Astrocyte of the spinal cord (primary cell): Measurements from ENCODE around the gene SMIM28.

Experiments used
- DNase-seq: peaks from one replicate; pipeline ENCODE4 v3.0.0; 2011; ENCODE audit warnings: low read depth, low spot score
- H3K4me3 ChIP-seq: 2 replicates; pipeline ENCODE4 v1.5.1; 2011; ENCODE audit warnings: low read depth, mild to moderate bottlenecking, low read length, moderate library complexity
- in situ Hi-C: cut with HindIII; loops from 2 replicates; pipeline ENCODE4 v1.10.0; 2017; ENCODE audit warnings: low sequenced_read_pairs
- TF ChIP-seq, protein P1 (sequence below): IDR thresholded peaks from 2 replicates; pipeline ENCODE4 v1.5.1; 2012; ENCODE audit warnings: low read depth, mild to moderate bottlenecking, low read length, inconsistent platforms

SMIM28 gene

DNA sequence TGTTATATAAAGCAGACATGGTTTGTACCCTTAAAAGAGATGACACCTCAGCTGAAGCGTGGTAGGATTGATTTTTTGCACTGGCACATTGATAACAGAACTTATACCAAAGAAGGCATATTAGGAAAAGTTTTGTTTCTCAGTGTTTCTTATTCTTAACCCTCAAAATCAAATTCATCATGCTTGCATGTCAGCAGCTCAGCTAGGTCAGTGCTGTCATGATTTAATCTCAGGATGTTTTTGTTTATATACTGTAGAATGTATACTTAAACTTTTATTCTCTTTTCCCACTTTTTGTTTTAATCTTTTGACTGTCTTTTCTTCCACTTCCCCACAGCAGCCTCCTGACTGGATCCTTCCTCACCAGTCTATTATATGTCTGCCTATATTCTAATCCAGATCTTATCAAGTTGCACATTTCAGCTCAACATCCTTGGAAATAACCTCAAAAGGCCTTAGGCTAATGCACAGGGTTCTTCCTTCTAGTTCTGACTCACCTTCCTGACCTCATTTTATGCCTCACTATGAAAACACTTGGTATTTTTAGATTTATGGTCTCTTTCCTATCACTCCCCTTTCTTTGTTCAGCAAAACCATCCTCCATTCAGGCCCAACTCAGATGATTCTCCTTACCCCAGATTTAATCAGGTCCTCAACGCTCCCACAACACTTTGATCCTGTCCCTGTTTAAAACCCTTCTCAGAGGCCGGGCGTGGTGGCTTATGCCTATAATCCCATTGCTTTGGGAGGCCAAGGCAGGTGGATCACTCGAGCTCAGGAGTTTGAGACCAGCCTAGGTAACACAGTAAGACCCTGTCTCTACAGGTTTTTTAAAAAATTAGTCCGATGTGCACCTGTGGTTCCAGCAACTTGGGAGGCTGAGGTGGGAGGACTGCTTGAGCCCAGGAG is 33.5 kb downstream of the SMIM28 start:
- in situ Hi-C loops: no loop called here
- DNase-seq: peak; percentile 50
- TF ChIP-seq, protein P1, sequence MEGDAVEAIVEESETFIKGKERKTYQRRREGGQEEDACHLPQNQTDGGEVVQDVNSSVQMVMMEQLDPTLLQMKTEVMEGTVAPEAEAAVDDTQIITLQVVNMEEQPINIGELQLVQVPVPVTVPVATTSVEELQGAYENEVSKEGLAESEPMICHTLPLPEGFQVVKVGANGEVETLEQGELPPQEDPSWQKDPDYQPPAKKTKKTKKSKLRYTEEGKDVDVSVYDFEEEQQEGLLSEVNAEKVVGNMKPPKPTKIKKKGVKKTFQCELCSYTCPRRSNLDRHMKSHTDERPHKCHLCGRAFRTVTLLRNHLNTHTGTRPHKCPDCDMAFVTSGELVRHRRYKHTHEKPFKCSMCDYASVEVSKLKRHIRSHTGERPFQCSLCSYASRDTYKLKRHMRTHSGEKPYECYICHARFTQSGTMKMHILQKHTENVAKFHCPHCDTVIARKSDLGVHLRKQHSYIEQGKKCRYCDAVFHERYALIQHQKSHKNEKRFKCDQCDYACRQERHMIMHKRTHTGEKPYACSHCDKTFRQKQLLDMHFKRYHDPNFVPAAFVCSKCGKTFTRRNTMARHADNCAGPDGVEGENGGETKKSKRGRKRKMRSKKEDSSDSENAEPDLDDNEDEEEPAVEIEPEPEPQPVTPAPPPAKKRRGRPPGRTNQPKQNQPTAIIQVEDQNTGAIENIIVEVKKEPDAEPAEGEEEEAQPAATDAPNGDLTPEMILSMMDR: no peak
- H3K4me3 ChIP-seq: no peak overlapping the region

DNA sequence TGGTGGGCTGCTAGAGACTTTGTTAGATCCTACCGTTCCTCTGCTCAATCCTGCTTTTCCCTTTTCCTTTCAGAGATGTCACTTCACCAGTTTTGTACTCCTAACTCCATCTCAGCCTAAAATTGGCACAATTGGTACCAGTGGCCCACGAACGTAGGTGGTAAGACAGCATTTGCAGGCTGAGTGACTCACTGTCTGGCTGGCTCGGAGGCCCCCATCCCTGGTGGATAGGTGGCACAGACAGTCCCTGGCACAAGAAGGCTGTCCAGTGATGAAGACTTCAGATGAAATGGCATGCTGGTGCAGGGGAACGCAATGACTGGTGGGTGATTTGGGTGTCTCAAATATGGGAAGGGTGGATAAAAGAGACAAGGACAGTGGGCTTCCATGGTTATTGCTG is 37.4 kb downstream of the SMIM28 start:
- TF ChIP-seq, protein P1: no peak
- in situ Hi-C loops: no loop called here
- H3K4me3 ChIP-seq: no peak overlapping the region
- no peak for DNase-seq

DNA sequence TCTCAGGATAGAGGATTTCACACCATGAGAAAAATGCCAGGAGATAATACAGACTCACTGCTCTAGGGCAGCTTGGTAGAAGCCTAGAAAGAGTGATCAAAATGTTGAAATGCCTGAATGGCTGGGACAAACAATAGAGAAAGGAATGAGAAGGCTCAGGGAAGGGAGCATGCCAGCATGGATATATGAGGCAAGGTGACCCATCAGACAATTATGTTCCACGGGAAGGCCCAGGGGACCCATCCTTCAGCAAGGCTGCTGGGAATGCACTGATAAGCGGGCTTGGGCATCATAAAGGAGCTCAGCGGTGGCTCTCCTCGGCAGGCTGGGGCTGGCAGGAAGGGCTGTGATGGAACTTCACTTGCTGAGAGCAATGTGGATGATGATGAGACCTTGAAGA is 38.5 kb downstream of the SMIM28 start:
- TF ChIP-seq, protein P1: no peak
- no peak for DNase-seq
- H3K4me3 ChIP-seq: no peak overlapping the region
- in situ Hi-C loops: no loop called here

DNA sequence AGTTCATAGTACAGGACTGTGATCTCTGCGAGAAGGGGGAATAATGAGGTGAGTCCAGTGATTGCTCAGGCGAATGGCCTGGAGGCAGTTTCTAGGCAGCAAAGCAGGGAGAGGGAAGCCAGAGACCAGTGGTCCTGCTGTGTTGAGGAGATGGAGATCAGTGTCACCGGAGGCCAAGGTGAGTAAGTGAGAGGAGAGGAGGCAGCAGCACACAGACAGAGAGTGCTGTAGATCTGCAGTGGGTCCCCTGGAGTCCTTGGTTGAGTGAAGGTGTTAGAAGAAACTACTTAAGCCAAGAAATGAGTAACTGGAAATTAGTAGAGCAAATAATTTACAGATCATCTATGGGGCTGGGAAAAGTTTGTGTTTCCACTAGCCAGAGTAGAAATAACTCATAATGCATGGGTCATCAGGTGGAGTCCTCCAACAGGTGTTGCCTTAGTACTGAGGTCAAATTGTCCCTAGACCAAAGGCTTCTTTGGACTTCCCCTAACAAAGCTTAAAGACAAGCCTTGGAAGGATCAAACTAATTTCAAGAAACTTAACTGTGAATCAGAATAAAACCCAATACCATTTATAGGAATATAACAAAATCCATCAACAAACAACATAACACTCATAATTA is 39.9 kb downstream of the SMIM28 start:
- in situ Hi-C loops: no loop called here
- no peak for DNase-seq
- H3K4me3 ChIP-seq: no peak overlapping the region
- TF ChIP-seq, protein P1: no peak

DNA sequence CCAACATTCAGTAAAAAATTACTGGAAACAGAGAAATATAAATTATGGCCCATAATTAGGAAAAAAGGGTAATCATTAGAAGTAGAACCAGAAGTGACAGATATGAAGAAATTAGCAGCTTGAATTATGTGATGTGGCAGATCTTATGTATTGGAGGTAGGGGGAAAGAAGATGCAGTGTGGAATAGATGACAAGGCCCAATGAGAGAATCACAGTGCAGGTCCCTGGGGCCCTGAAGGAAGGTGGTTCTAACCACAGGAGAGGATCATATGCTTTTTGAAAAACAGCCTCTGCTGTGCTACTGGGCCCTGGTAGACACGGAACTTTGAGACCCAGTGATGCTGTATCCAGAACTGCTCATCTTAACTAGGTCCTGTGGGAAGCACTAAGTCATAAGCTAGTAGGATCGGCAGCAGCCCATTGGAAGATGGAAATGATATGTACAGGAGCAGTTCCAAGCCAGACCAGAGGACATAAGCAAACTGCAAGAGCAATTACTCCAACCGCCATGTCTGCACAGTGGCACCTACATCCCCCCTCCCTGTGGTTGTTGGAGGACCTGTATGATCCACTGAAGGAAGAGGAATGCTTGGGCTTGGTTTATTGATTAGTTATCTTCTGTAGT is 40.5 kb downstream of the SMIM28 start:
- in situ Hi-C loops: no loop called here
- H3K4me3 ChIP-seq: no peak overlapping the region
- TF ChIP-seq, protein P1: no peak
- DNase-seq: no peak

DNA sequence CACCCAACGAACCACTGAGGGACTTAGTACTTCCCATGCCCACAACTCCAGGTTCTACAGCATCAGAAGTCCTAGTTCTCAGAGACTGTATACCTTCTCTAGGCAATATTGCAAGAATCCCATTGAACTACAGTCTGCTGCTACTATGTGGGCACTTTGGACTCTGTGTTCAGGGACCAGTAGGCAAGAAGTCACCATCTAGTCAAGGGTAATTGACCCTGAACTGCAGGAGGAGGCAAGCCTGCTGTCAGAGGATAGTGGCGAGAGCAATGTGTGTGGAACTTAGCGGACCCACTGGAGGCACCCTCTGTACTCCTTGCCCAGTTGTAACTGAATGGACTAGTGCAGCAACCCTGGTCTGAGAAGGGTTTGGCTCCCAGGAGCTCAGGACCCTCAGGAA is 42.1 kb downstream of the SMIM28 start:
- TF ChIP-seq, protein P1: no peak
- no peak for DNase-seq
- in situ Hi-C loops: no loop called here
- no peak overlapping the region for H3K4me3 ChIP-seq
